MM.1S (cell line): ENCODE data around the gene CHST3.

Source experiments
- CTCF ChIP-seq: fragments of 300-600 bp; sonication (generic); IDR thresholded peaks from 2 replicates; pipeline ENCODE4 v1.5.1; 2016; ENCODE audit warnings: antibody characterized with exemption, low read length, mixed read lengths
- EZH2 ChIP-seq: fragments of 300-600 bp; sonication (generic); optimal IDR thresholded peaks from 2 replicates; pipeline ENCODE3; 2017; ENCODE audit warnings: low read depth, mild to moderate bottlenecking, antibody characterized with exemption, low read length, mixed read lengths

- TF ChIP-seq EZH2 (no peak), CTCF (no peak)
Measured at GRCh38 chr10:71995449-71995848, 31.3 kb downstream of the CHST3 start.
